Brain microvascular endothelial cell (primary cell): ENCODE data around the gene ELOVL6.
A peak's percentile ranks its signal among the peaks of the same experiment; 100 is the strongest.
"Not testable (repeated sequence)": the region's sequence is repeated elsewhere in the genome, so short reads cannot be mapped to it uniquely, and the experiment has no call there.

Experiments used
- DNase-seq: peaks from one replicate; pipeline ENCODE4 v3.0.0-alpha.2; 2020
- H3K27ac ChIP-seq: fragments of 250-450 bp; sonication (Bioruptor Pico); 2 replicates; pipeline ENCODE4 v1.5.1; 2020; ENCODE audit warnings: mild to moderate bottlenecking, moderate library complexity
- H3K27me3 ChIP-seq: fragments of 250-450 bp; sonication (Bioruptor Pico); replicated peaks from 2 replicates; pipeline ENCODE4 v1.5.1; 2020; ENCODE audit warnings: mild to moderate bottlenecking
- H3K36me3 ChIP-seq: fragments of 250-450 bp; sonication (Bioruptor Pico); replicated peaks from 2 replicates; pipeline ENCODE4 v1.5.1; 2020; ENCODE audit warnings: mild to moderate bottlenecking
- H3K4me3 ChIP-seq: 2 replicates; pipeline ENCODE4 v1.5.1; 2011; ENCODE audit warnings: low read depth, mild to moderate bottlenecking, control low read depth, low read length, moderate library complexity
- CTCF ChIP-seq: IDR thresholded peaks from 2 replicates; pipeline ENCODE4 v1.5.1; 2011; ENCODE audit warnings: low read depth, mild to moderate bottlenecking, moderate library complexity, low read length, control low read depth, inconsistent platforms; ENCODE audit errors: missing control alignments
- in situ Hi-C: cut with HindIII; loops from 2 replicates; pipeline ENCODE4 v1.10.0; 2017; ENCODE audit warnings: low sequenced_read_pairs, low pct_ligation_motif_present

The ELOVL6 gene

GRCh38 chr4:110163327-110164069, 34.9 kb downstream of the ELOVL6 start:
- TF ChIP-seq CTCF, result no peak
- in situ Hi-C loops, result no loop called here
- Histone ChIP-seq H3K27ac (peak overlapping the region; percentile 91), H3K36me3 (no peaks in the 10 kb centered on the region), H3K27me3 (no peaks in the 10 kb centered on the region), H3K4me3 (no peak overlapping the region)
- DNase-seq, result peak; percentile 82

GRCh38 chr4:110160618-110161017, 37.8 kb downstream of the ELOVL6 start:
- H3K27me3 ChIP-seq, result no peaks in the 10 kb centered on the region
- no peak for DNase-seq
- no peak overlapping the region for H3K27ac ChIP-seq
- in situ Hi-C loops, result no loop called here
- H3K36me3 ChIP-seq, result no peaks in the 10 kb centered on the region
- H3K4me3 ChIP-seq, result no peak overlapping the region
- no peak for TF ChIP-seq CTCF

DNA sequence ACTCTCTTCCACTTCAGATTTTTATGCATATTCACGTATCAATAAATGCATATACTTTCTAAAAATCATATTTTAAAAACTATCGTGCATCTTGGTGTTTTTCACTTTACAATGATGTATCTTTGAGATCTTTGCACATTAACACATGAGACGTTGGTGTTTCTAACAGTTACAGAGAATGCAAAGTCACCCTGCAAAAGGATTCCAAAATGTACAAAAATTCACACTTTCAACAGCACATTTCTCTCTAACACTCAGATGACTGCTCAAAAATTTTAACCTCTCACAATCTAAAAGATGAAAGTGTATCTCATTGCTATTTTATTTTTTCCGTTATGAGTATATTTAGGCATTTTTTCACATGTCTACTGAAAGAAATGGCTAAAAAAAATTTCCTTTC, 38.9 kb downstream of the ELOVL6 start:
- no peak for DNase-seq
- in situ Hi-C loops, result no loop called here
- H3K27ac ChIP-seq, result no peak overlapping the region

GRCh38 chr4:110157580-110157979, 40.8 kb downstream of the ELOVL6 start:
- H3K36me3 ChIP-seq, result no peaks in the 10 kb centered on the region
- DNase-seq, result no peak
- no peaks in the 10 kb centered on the region for H3K27me3 ChIP-seq
- no peak overlapping the region for H3K27ac ChIP-seq
- no peak for TF ChIP-seq CTCF
- in situ Hi-C loops, result no loop called here
- no peak overlapping the region for H3K4me3 ChIP-seq

More for the DNA sequence above, 38.9 kb downstream of the ELOVL6 start:
- no peak overlapping the region for H3K4me3 ChIP-seq
- no peaks in the 10 kb centered on the region for H3K27me3 ChIP-seq
- no peak for TF ChIP-seq CTCF
- no peaks in the 10 kb centered on the region for H3K36me3 ChIP-seq

GRCh38 chr4:110157166-110157565, 41.2 kb downstream of the ELOVL6 start:
- H3K4me3 ChIP-seq, DNase-seq, H3K36me3 ChIP-seq, H3K27ac ChIP-seq, in situ Hi-C loops, H3K27me3 ChIP-seq: not testable (repeated sequence)

GRCh38 chr4:110156442-110156841, 42.0 kb downstream of the ELOVL6 start:
- H3K4me3 ChIP-seq, result no peak overlapping the region
- TF ChIP-seq CTCF, result no peak
- no peak for DNase-seq
- in situ Hi-C loops, result no loop called here
- no peaks in the 10 kb centered on the region for H3K36me3 ChIP-seq
- H3K27me3 ChIP-seq, result no peaks in the 10 kb centered on the region
- H3K27ac ChIP-seq, result no peak overlapping the region
